ENCODE measurements around the gene SPACA4.
"Not testable (repeated sequence)": the region's sequence is repeated elsewhere in the genome, so short reads cannot be mapped to it uniquely, and the experiment has no call there.

Gene SPACA4

GRCh38 chr19:48606463-48607358, at the start of gene SPACA4:
SPACA4 (plus strand) TSS chr19:48606742; CDS start chr19:48606979, 237 bp downstream.
- no peak for DNase-seq

GRCh38 chr19:48556825-48557224, 49.7 kb upstream of the SPACA4 start:
- no peak for DNase-seq

GRCh38 chr19:48558018-48558684, 48.4 kb upstream of the SPACA4 start:
- no peak for DNase-seq

GRCh38 chr19:48560095-48560530, 46.4 kb upstream of the SPACA4 start:
- no peak for DNase-seq

GRCh38 chr19:48561412-48561811, 45.1 kb upstream of the SPACA4 start:
- DNase-seq, result no peak

- DNase-seq, result no peak
These were observed 41.5 kb upstream of the SPACA4 start for GRCh38 chr19:48565090-48565489.

GRCh38 chr19:48568345-48568886, 38.1 kb upstream of the SPACA4 start:
- DNase-seq, result no peak

- DNase-seq, result no peak
These were observed 36.7 kb upstream of the SPACA4 start for GRCh38 chr19:48569814-48570213.

- DNase-seq, result no peak
These were observed 35.0 kb upstream of the SPACA4 start for GRCh38 chr19:48571378-48572162.

GRCh38 chr19:48573163-48573505, 33.4 kb upstream of the SPACA4 start:
- no peak for DNase-seq

GRCh38 chr19:48575931-48576622, 30.5 kb upstream of the SPACA4 start:
- DNase-seq, result no peak

GRCh38 chr19:48577908-48578307, 28.6 kb upstream of the SPACA4 start:
- DNase-seq, result not testable (repeated sequence)

- DNase-seq, result no peak
These were observed 27.7 kb upstream of the SPACA4 start for GRCh38 chr19:48578891-48579290.

- DNase-seq, result no peak
These were observed 24.4 kb upstream of the SPACA4 start for GRCh38 chr19:48582168-48582567.

- no peak for DNase-seq
These were observed 19.2 kb upstream of the SPACA4 start for GRCh38 chr19:48587387-48587786.

GRCh38 chr19:48588670-48589401, 17.7 kb upstream of the SPACA4 start:
- peak; percentile 94 for DNase-seq

GRCh38 chr19:48591021-48591420, 15.5 kb upstream of the SPACA4 start:
- no peak for DNase-seq

- DNase-seq, result no peak
These were observed 11.4 kb upstream of the SPACA4 start for GRCh38 chr19:48595171-48595570.

- DNase-seq, result no peak
These were observed 10.7 kb upstream of the SPACA4 start for GRCh38 chr19:48595833-48596232.

GRCh38 chr19:48596237-48596636, 10.3 kb upstream of the SPACA4 start:
- DNase-seq, result no peak

- peak; percentile 34 for DNase-seq
These were observed 9.7 kb upstream of the SPACA4 start for GRCh38 chr19:48596679-48597465.

Data from stimulated activated CD8-positive, alpha-beta memory T cell treated with anti-CD3 and anti-CD28 coated beads, Interleukin-4, amount 100 ng/mL, for 48 hours (primary cell).